Astrocyte (in vitro differentiated cells and primary cell): ENCODE data around the gene MDFI. TPM values are rescaled to one million over a fixed set of nuclear protein-coding genes. Genes with fewer than 3 reads are reported as not detected.

Experiments used
- DNase-seq: peaks from one replicate; pipeline ENCODE4 v3.0.0-alpha.2; 2010; ENCODE audit warnings: low read depth
- FAIRE-seq: peaks from 2 replicates; lab custom pipeline; 2011; peaks lifted over from hg19 to GRCh38; lab: Jason Lieb, UNC
- H2AFZ ChIP-seq: 2 replicates; pipeline ENCODE4 v1.6.0; 2012; ENCODE audit warnings: low read depth, low read length, inconsistent platforms
- H3K27ac ChIP-seq: 2 replicates; pipeline ENCODE4 v1.5.1; 2011; ENCODE audit warnings: low read depth, low read length, inconsistent platforms
- H3K27me3 ChIP-seq: 2 replicates; pipeline ENCODE4 v1.6.0; 2011; ENCODE audit warnings: low read length, inconsistent platforms; ENCODE audit not compliant: insufficient read depth
- H3K36me3 ChIP-seq: 2 replicates; pipeline ENCODE4 v1.5.1; 2011; ENCODE audit warnings: low read length, inconsistent platforms; ENCODE audit not compliant: insufficient read depth
- H3K4me1 ChIP-seq: 2 replicates; pipeline ENCODE4 v1.5.1; 2011; ENCODE audit warnings: low read length, inconsistent platforms; ENCODE audit not compliant: insufficient read depth
- H3K4me2 ChIP-seq: 2 replicates; pipeline ENCODE4 v1.6.0; 2012; ENCODE audit warnings: low read length, inconsistent platforms
- H3K4me3 ChIP-seq: 2 replicates; pipeline ENCODE4 v1.5.1; 2011; ENCODE audit warnings: low read depth, mild to moderate bottlenecking, low read length, inconsistent platforms; ENCODE audit not compliant: insufficient read depth
- H3K79me2 ChIP-seq: 2 replicates; pipeline ENCODE4 v1.6.0; 2012; ENCODE audit warnings: mild to moderate bottlenecking, low read length, inconsistent platforms; ENCODE audit not compliant: insufficient read depth
- H3K9ac ChIP-seq: 2 replicates; pipeline ENCODE4 v1.6.0; 2012; ENCODE audit warnings: mild to moderate bottlenecking, low read length, inconsistent platforms
- H3K9me3 ChIP-seq: 2 replicates; pipeline ENCODE4 v1.5.1; 2012; ENCODE audit warnings: low read depth, mild to moderate bottlenecking, low read length, inconsistent platforms; ENCODE audit not compliant: insufficient read depth
- H4K20me1 ChIP-seq: 2 replicates; pipeline ENCODE4 v1.6.0; 2012; ENCODE audit warnings: low read length, inconsistent platforms; ENCODE audit not compliant: insufficient read depth
- H3K27ac Mint-ChIP-seq: one replicate; pipeline ENCODE4 v1.8.0; 2021; ENCODE audit warnings: mild to moderate bottlenecking, mixed read lengths; ENCODE audit not compliant: unreplicated experiment
- H3K27me3 Mint-ChIP-seq: one replicate; pipeline ENCODE4 v1.8.0; 2021; ENCODE audit warnings: low read depth, mixed read lengths; ENCODE audit not compliant: unreplicated experiment
- H3K36me3 Mint-ChIP-seq: one replicate; pipeline ENCODE4 v1.8.0; 2021; ENCODE audit warnings: low read depth, mixed read lengths; ENCODE audit not compliant: unreplicated experiment
- H3K4me1 Mint-ChIP-seq: one replicate; pipeline ENCODE4 v1.8.0; 2021; ENCODE audit warnings: low read depth, mixed read lengths; ENCODE audit not compliant: unreplicated experiment
- H3K4me3 Mint-ChIP-seq: one replicate; pipeline ENCODE4 v1.8.0; 2021; ENCODE audit warnings: mild to moderate bottlenecking, moderate library complexity, mixed read lengths; ENCODE audit not compliant: unreplicated experiment
- H3K9me3 Mint-ChIP-seq: one replicate; pipeline ENCODE4 v1.8.0; 2021; ENCODE audit warnings: mild to moderate bottlenecking, mixed read lengths; ENCODE audit not compliant: unreplicated experiment
- CTCF ChIP-seq: IDR thresholded peaks from 2 replicates; pipeline ENCODE4 v1.5.1; 2011; ENCODE audit warnings: low read depth, mild to moderate bottlenecking, inconsistent platforms, low read length, moderate library complexity; ENCODE audit not compliant: insufficient read depth
- EZH2 ChIP-seq: IDR thresholded peaks from 2 replicates; pipeline ENCODE4 v1.6.1; 2012; ENCODE audit warnings: mild to moderate bottlenecking, low read length, inconsistent platforms; ENCODE audit not compliant: insufficient read depth
- total RNA-seq: library from RNA; stranded (reverse); gene quantifications from 2 replicates; pipeline ENCODE4 v1.2.1, GENCODE V29; 2021

MDFI gene
- total RNA-seq, 1 donor from 2014 or later = 144 TPM

GRCh38 chr6:41663568-41663967 is 25.3 kb downstream of the MDFI start:
- no peaks in the 10 kb centered on the region for H3K4me1 ChIP-seq
- Mint-ChIP-seq H3K27me3 (peaks cover 45% of the 10 kb centered on the region), H3K4me1 (no peaks in the 10 kb centered on the region), H3K9me3 (peaks cover 3% of the 10 kb centered on the region), H3K27ac (no peak overlapping the region), H3K4me3 (no peak overlapping the region), H3K36me3 (no peaks in the 10 kb centered on the region)
- H3K4me2 ChIP-seq = no peak overlapping the region
- peaks cover 15% of the 10 kb centered on the region for H3K27me3 ChIP-seq
- H3K36me3 ChIP-seq = no peaks in the 10 kb centered on the region
- no peak overlapping the region for H3K9ac ChIP-seq
- H2AFZ ChIP-seq = no peak overlapping the region
- H4K20me1 ChIP-seq = no peaks in the 10 kb centered on the region
- no peak for DNase-seq
- FAIRE-seq = no peak
- H3K9me3 ChIP-seq = no peaks in the 10 kb centered on the region
- no peaks in the 10 kb centered on the region for H3K79me2 ChIP-seq
- no peak overlapping the region for H3K4me3 ChIP-seq
- TF ChIP-seq EZH2 = no peak
- TF ChIP-seq CTCF = no peak
- H3K27ac ChIP-seq = no peak overlapping the region

- Mint-ChIP-seq H3K4me3 (no peak overlapping the region), H3K9me3 (peaks cover 4% of the 10 kb centered on the region), H3K27ac (no peak overlapping the region), H3K27me3 (peaks cover 44% of the 10 kb centered on the region), H3K4me1 (no peaks in the 10 kb centered on the region), H3K36me3 (no peaks in the 10 kb centered on the region)
- H3K9me3 ChIP-seq = peaks cover 4% of the 10 kb centered on the region
- peaks cover 14% of the 10 kb centered on the region for H3K27me3 ChIP-seq
- no peak overlapping the region for H3K4me2 ChIP-seq
- no peak for TF ChIP-seq CTCF
- no peak overlapping the region for H3K9ac ChIP-seq
- FAIRE-seq (no peak), DNase-seq (no peak)
- no peaks in the 10 kb centered on the region for H3K4me1 ChIP-seq
- H3K27ac ChIP-seq = no peak overlapping the region
- H3K4me3 ChIP-seq = no peak overlapping the region
- H4K20me1 ChIP-seq = no peaks in the 10 kb centered on the region
- H3K79me2 ChIP-seq = no peaks in the 10 kb centered on the region
- H3K36me3 ChIP-seq = no peaks in the 10 kb centered on the region
- no peak overlapping the region for H2AFZ ChIP-seq
Observed at GRCh38 chr6:41664271-41664670, 26.0 kb downstream of the MDFI start.

- Histone ChIP-seq H3K36me3 (no peaks in the 10 kb centered on the region), H3K4me3 (no peak overlapping the region), H3K27ac (no peak overlapping the region), H3K27me3 (peaks cover 24% of the 10 kb centered on the region), H2AFZ (no peak overlapping the region), H3K4me1 (no peaks in the 10 kb centered on the region), H3K9me3 (peaks cover 4% of the 10 kb centered on the region), H3K4me2 (no peak overlapping the region), H4K20me1 (no peaks in the 10 kb centered on the region), H3K9ac (no peak overlapping the region), H3K79me2 (no peaks in the 10 kb centered on the region)
- Mint-ChIP-seq H3K4me1 (no peaks in the 10 kb centered on the region), H3K4me3 (no peak overlapping the region), H3K9me3 (peaks cover 6% of the 10 kb centered on the region), H3K27me3 (peaks cover 45% of the 10 kb centered on the region), H3K36me3 (no peaks in the 10 kb centered on the region), H3K27ac (no peak overlapping the region)
- DNase-seq (no peak), FAIRE-seq (no peak)
- TF ChIP-seq CTCF (no peak), EZH2 (no peak)
Observed at GRCh38 chr6:41667195-41667594, 28.9 kb downstream of the MDFI start.
